ENCODE measurements around the gene TMCC3.

GRCh38 chr12:94603434-94604365 lies 46.7 kb downstream of the TMCC3 start:
- TF ChIP-seq CTCF (IDR thresholded peaks at IDR 0.05) = peak; percentile 91
- TF ChIP-seq ZFX (IDR thresholded peaks at IDR 0.05; ENCODE audit: borderline replicate concordance) = no peak

Measured in 22Rv1 (cell line).